Measurements from ENCODE around the gene TCN2. TPM values are rescaled to one million over a fixed set of nuclear protein-coding genes. Genes with fewer than 3 reads are reported as not detected.

TCN2 gene
- total and polyA plus RNA-seq, 10 of the 15 experiments (the other 5 are each of a cell fraction or from before 2014, with no cell fraction given), result 5.4 to 21.8 (median 11.0) TPM

DNA sequence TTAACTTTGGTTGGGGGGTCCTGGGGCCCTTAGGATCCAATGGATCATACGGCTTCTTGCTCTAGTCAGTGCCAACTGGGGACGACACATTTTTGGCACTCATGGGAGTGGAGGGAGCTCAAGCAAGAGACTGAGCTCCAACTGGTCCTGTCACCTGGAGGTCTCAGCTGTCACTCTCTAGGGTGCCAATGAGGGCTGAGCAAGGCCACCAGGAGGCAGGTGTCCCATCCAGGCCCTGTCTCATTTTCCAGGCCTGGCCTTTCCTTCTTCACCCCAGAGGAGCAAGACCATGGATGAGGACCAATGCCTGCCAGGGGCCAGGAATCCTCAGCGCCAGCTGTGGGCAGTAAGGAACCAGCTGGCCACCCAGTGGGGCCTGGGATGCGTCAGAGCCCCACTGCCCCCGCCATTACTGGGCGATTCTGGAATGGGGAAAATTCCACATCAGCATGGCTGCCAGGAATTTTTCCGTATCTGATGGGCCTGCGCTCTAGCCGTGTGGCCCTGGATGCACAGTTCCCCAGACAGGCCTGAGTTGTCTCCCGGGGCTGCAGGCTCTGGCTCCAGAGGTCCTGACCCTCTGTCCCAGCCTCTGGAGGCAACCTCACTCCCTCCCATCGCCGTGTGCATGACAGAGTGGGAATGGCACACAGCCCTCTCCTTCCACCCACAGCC lies 31.8 kb upstream of the TCN2 start:
- Histone ChIP-seq H3K9ac (ENCODE audit: control insufficient read depth, insufficient read depth, low read length) (no peak overlapping the region), H3K36me3 (ENCODE audit: control insufficient read depth in 2 of 2, insufficient read depth in 2 of 2, low read length in 1 of 2) (peaks cover 8 to 21% of the 10 kb centered on the region in 2 experiments), H2AFZ (ENCODE audit: control insufficient read depth, low read depth, low read length) (no peak overlapping the region), H3K79me2 (ENCODE audit: control insufficient read depth, insufficient read depth, low read length) (no peaks in the 10 kb centered on the region), H3K4me3 (no peak overlapping the region), H3K4me1 (ENCODE audit: control insufficient read depth, insufficient read depth, low read length) (no peaks in the 10 kb centered on the region), H3K9me3 (replicated peaks; ENCODE audit: control insufficient read depth, insufficient read depth, low read length) (no peaks in the 10 kb centered on the region), H3K4me2 (ENCODE audit: control insufficient read depth, insufficient read depth) (no peak overlapping the region), H3K27ac (ENCODE audit: control insufficient read depth, insufficient read depth) (no peak overlapping the region), H4K20me1 (ENCODE audit: control insufficient read depth, insufficient read depth) (no peaks in the 10 kb centered on the region; the same call in 1 of the 2 replicates), H3K27me3 (replicated peaks in 1 of 2; ENCODE audit: control insufficient read depth in 2 of 2, insufficient read depth in 2 of 2, low read length in 1 of 2) (no peaks in the 10 kb centered on the region)
- intact Hi-C loops (cut with micrococcal nuclease; ENCODE audit: unreplicated experiment), result no loop called here
- TF ChIP-seq CBFB (IDR thresholded peaks at IDR 0.05; ENCODE audit: low read depth) (no peak), POLR2AphosphoS5 (IDR thresholded peaks at IDR 0.05; ENCODE audit: low read length) (peak; percentile 27; the same call in 1 of the 2 replicates)
- FAIRE-seq, result no peak
- DNase-seq (ENCODE audit: low read depth, low spot score), result no peak
- 74% methylated on average over 12 of the region's 12 CpGs for WGBS (ENCODE audit: insufficient coverage, insufficient replicate concordance, low lambda C conversion rate, missing lambda C conversion rate)
- SMC1A ChIA-PET (ENCODE audit: uncharacterized antibody, unreplicated experiment), result no interaction called here
- RAD21 ChIA-PET (ENCODE audit: unreplicated experiment), result no interaction called here
- CTCF ChIA-PET, result no interaction called here
- ATAC-seq, result no peak
- BruUV-seq (replicated peaks), result no TSS peak
- POLR2A ChIA-PET, result no interaction called here
- in situ Hi-C loops (cut with MboI), result no loop called here

DNA sequence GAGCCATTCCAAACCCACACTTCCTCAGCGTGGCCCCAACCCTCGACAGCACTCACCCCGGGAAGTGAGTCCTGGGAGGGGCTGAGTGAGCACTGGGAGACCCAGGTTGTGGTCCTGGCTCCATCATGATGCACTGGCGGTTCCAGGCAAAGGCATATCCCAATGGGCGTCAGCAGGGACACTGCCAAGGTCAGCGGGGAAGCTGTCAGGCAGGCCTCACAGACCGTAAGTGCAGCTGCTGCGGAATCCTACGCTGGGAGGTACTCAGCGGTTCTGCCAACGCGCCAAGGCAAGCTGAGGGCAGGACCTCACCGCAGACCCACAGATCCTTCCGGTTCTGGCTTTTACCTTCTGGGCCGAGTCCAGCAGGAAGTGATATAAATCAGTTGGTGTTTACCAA lies 31.1 kb upstream of the TCN2 start:
- Histone ChIP-seq H3K27me3 (replicated peaks in 1 of 2; ENCODE audit: control insufficient read depth in 2 of 2, insufficient read depth in 2 of 2, low read length in 1 of 2) (no peaks in the 10 kb centered on the region), H3K4me3 (no peak overlapping the region), H2AFZ (ENCODE audit: control insufficient read depth, low read depth, low read length) (no peak overlapping the region), H3K4me1 (ENCODE audit: control insufficient read depth, insufficient read depth, low read length) (no peaks in the 10 kb centered on the region), H4K20me1 (ENCODE audit: control insufficient read depth, insufficient read depth) (no peaks in the 10 kb centered on the region; the same call in 1 of the 2 replicates), H3K79me2 (ENCODE audit: control insufficient read depth, insufficient read depth, low read length) (no peaks in the 10 kb centered on the region), H3K36me3 (ENCODE audit: control insufficient read depth in 2 of 2, insufficient read depth in 2 of 2, low read length in 1 of 2) (peaks cover 16 to 26% of the 10 kb centered on the region in 2 experiments), H3K9me3 (replicated peaks; ENCODE audit: control insufficient read depth, insufficient read depth, low read length) (no peaks in the 10 kb centered on the region), H3K27ac (ENCODE audit: control insufficient read depth, insufficient read depth) (no peak overlapping the region), H3K9ac (ENCODE audit: control insufficient read depth, insufficient read depth, low read length) (no peak overlapping the region), H3K4me2 (ENCODE audit: control insufficient read depth, insufficient read depth) (no peak overlapping the region)
- SMC1A ChIA-PET (ENCODE audit: uncharacterized antibody, unreplicated experiment), result no interaction called here
- 93% methylated on average over 15 of the region's 15 CpGs for WGBS (ENCODE audit: insufficient coverage, insufficient replicate concordance, low lambda C conversion rate, missing lambda C conversion rate)
- DNase-seq (ENCODE audit: low read depth, low spot score) (no peak), FAIRE-seq (no peak), ATAC-seq (no peak)
- TF ChIP-seq CHD2 (IDR thresholded peaks at IDR 0.05; ENCODE audit: borderline replicate concordance, low read depth, low read length) (no peak), MYB (IDR thresholded peaks at IDR 0.05; ENCODE audit: borderline replicate concordance, low read depth, low read length) (no peak), NBN (IDR thresholded peaks at IDR 0.05) (no peak), ZNF217 (IDR thresholded peaks at IDR 0.05) (no peak), BHLHE40 (IDR thresholded peaks at IDR 0.05; ENCODE audit: borderline replicate concordance in 1 of 2, low read depth in 2 of 2, low read length in 1 of 2) (no peak), FOXM1 (IDR thresholded peaks at IDR 0.05; ENCODE audit: low read depth, low read length) (no peak)
- RAD21 ChIA-PET (ENCODE audit: unreplicated experiment), result no interaction called here
- intact Hi-C loops (cut with micrococcal nuclease; ENCODE audit: unreplicated experiment) (no loop called here), in situ Hi-C loops (cut with MboI) (no loop called here)
- POLR2A ChIA-PET, result no interaction called here
- CTCF ChIA-PET, result no interaction called here
- no TSS peak for BruUV-seq (replicated peaks)

Data from GM12878 (cell line).